OCI-LY3 (cell line): Measurements from ENCODE around the gene IL10.

Experiments used
- H2AFZ ChIP-seq: fragments of 200-600, 300-600 bp; shearing (Covaris generic); 2 replicates; pipeline ENCODE4 v1.6.0; 2014; ENCODE audit warnings: antibody characterized with exemption, low read depth, low read length
- H3K27ac ChIP-seq: fragments of 200-600, 300-600 bp; sonication (generic); 2 replicates; pipeline ENCODE4 v1.5.1; 2014; ENCODE audit warnings: mild to moderate bottlenecking, low read length, moderate library complexity, mixed read lengths
- H3K27me3 ChIP-seq: fragments of 200-600, 300-600 bp; sonication (generic); 2 replicates; pipeline ENCODE4 v1.6.1; 2014; ENCODE audit warnings: low read depth, low read length, mixed read lengths
- H3K36me3 ChIP-seq: fragments of 200-600, 300-600 bp; sonication (generic); replicated peaks from 2 replicates; pipeline ENCODE3; 2014; ENCODE audit warnings: low read depth, low read length, mixed read lengths
- H3K4me1 ChIP-seq: fragments of 300-600, 200-600 bp; sonication (generic); 2 replicates; pipeline ENCODE4 v1.6.1; 2014; ENCODE audit warnings: low read length, mixed read lengths
- H3K4me2 ChIP-seq: fragments of 200-600, 300-600 bp; sonication (generic); 2 replicates; pipeline ENCODE4 v1.6.1; 2014; ENCODE audit warnings: low read length, mixed read lengths
- H3K4me3 ChIP-seq: fragments of 300-600, 200-600 bp; sonication (generic); 2 replicates; pipeline ENCODE4 v1.5.1; 2014; ENCODE audit warnings: antibody characterized with exemption, mild to moderate bottlenecking, low read length, moderate library complexity
- H3K79me2 ChIP-seq: fragments of 300-600, 200-600 bp; shearing (Covaris generic); 2 replicates; pipeline ENCODE4 v1.6.1; 2014; ENCODE audit warnings: mild to moderate bottlenecking, low read length, mixed read lengths
- H3K9ac ChIP-seq: fragments of 300-600, 200-600 bp; shearing (Covaris generic); 2 replicates; pipeline ENCODE4 v1.6.0; 2014; ENCODE audit warnings: mild to moderate bottlenecking, low read length, moderate library complexity
- H3K9me3 ChIP-seq: fragments of 200-600, 300-600 bp; shearing (Covaris generic); 2 replicates; pipeline ENCODE4 v1.6.1; 2014; ENCODE audit warnings: low read length, mixed read lengths; ENCODE audit not compliant: insufficient read depth
- H4K20me1 ChIP-seq: fragments of 200-600, 300-600 bp; sonication (generic); 2 replicates; pipeline ENCODE4 v1.6.1; 2016; ENCODE audit warnings: low read length, mixed read lengths; ENCODE audit not compliant: insufficient read depth
- CTCF ChIP-seq: fragments of 200-600, 300-600 bp; sonication (generic); IDR thresholded peaks from 2 replicates; pipeline ENCODE4 v1.5.1; 2014; ENCODE audit warnings: antibody characterized with exemption, low read length, low read depth
- EZH2phosphoT487 ChIP-seq: fragments of 200-600 bp; shearing (Covaris generic); IDR thresholded peaks from 2 replicates; pipeline ENCODE4 v1.6.1; 2018; ENCODE audit warnings: antibody characterized with exemption, mixed run types, low read depth

The IL10 gene

GRCh38 chr1:206753141-206753540 lies 19.2 kb downstream of the IL10 start:
- H3K27me3 ChIP-seq: 0 out of 2 replicates have a peak, but pooled peaks cover 9% of the 10 kb centered on the region
- H3K4me1 ChIP-seq: peaks cover 8% of the 10 kb centered on the region
- no peaks in the 10 kb centered on the region for H3K36me3 ChIP-seq
- H3K9me3 ChIP-seq: no peaks in the 10 kb centered on the region
- H3K4me2 ChIP-seq: no peak overlapping the region
- no peaks in the 10 kb centered on the region for H4K20me1 ChIP-seq
- no peak overlapping the region for H2AFZ ChIP-seq
- no peak overlapping the region for H3K27ac ChIP-seq
- TF ChIP-seq CTCF: no peak
- H3K79me2 ChIP-seq: no peaks in the 10 kb centered on the region
- H3K9ac ChIP-seq: no peak overlapping the region
- no peak overlapping the region for H3K4me3 ChIP-seq

DNA sequence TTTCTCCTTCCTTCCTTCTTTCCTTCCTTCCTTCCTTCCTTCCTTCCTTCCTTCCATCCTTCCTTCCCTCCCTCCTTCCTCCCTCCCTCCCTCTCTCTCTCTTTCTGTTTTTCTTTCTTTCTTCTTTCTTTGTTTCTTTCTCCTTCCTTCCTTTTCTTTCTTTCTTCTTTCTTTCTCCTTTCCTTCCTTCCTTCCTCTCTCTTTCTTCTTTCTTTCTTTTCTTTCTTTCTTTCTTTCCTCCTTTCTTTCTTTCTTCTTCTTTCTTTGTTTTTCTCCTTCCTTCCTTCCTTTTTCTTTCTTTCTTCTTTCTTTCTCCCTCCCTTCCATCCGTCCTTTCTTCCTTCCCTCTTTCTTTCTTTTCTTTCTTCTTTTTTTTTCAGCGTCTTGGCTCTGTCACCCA lies 19.8 kb downstream of the IL10 start:
- TF ChIP-seq CTCF (no peak), EZH2phosphoT487 (no peak)
- Histone ChIP-seq H3K27ac (no peak overlapping the region), H3K4me1 (0 out of 2 replicates have a peak, but pooled peaks cover 2% of the 10 kb centered on the region), H3K27me3 (0 out of 2 replicates have a peak, but pooled peaks cover 9% of the 10 kb centered on the region), H3K4me2 (no peak overlapping the region), H3K4me3 (no peak overlapping the region), H4K20me1 (no peaks in the 10 kb centered on the region), H3K9me3 (no peaks in the 10 kb centered on the region), H3K36me3 (no peaks in the 10 kb centered on the region), H3K9ac (no peak overlapping the region), H3K79me2 (no peaks in the 10 kb centered on the region), H2AFZ (no peak overlapping the region)

DNA sequence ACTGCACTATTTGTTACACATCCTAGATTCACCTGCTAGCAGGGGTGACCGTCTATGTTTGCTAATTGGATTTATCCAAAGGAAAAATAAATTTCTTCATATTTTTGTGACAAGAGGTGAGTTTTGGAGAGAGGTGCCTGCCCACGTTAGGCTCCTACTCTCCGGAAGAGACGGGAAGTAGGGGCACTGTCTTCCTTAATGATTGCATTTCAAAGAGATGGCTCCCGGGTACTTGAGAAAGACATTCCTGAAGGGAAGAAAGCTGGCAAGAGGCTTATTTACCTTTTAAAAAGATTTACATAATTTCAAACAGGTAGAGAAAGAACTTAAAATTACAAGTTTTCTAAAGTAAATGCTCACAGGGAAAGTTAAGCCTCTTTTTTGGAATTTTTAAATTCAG lies 20.4 kb downstream of the IL10 start:
- no peak overlapping the region for H2AFZ ChIP-seq

GRCh38 chr1:206748348-206749030 lies 23.8 kb downstream of the IL10 start:
- H3K9ac ChIP-seq: no peak overlapping the region
- H3K27ac ChIP-seq: no peak overlapping the region
- TF ChIP-seq EZH2phosphoT487: no peak
- TF ChIP-seq CTCF: no peak
- 0 out of 2 replicates have a peak, but pooled peaks cover 4% of the 10 kb centered on the region for H3K27me3 ChIP-seq
- H3K4me3 ChIP-seq: no peak overlapping the region
- no peaks in the 10 kb centered on the region for H3K36me3 ChIP-seq
- H4K20me1 ChIP-seq: no peaks in the 10 kb centered on the region
- peaks cover 22% of the 10 kb centered on the region for H3K4me1 ChIP-seq
- H3K79me2 ChIP-seq: no peaks in the 10 kb centered on the region
- no peak overlapping the region for H2AFZ ChIP-seq
- H3K9me3 ChIP-seq: no peaks in the 10 kb centered on the region
- H3K4me2 ChIP-seq: no peak overlapping the region

More for the DNA sequence above, 20.4 kb downstream of the IL10 start:
- no peak overlapping the region for H3K4me2 ChIP-seq
- TF ChIP-seq CTCF (no peak), EZH2phosphoT487 (no peak)
- H3K4me3 ChIP-seq: no peak overlapping the region
- no peak overlapping the region for H3K27ac ChIP-seq
- no peak overlapping the region for H3K9ac ChIP-seq
- H3K79me2 ChIP-seq: no peaks in the 10 kb centered on the region
- 0 out of 2 replicates have a peak, but pooled peaks cover 9% of the 10 kb centered on the region for H3K27me3 ChIP-seq
- H3K4me1 ChIP-seq: 0 out of 2 replicates have a peak, but pooled peaks cover 2% of the 10 kb centered on the region
- no peaks in the 10 kb centered on the region for H3K9me3 ChIP-seq
- no peaks in the 10 kb centered on the region for H3K36me3 ChIP-seq
- no peaks in the 10 kb centered on the region for H4K20me1 ChIP-seq
